Activated T-helper 2 cell treated with anti-CD3 and anti-CD28 coated beads, Interferon-gamma antibody, Interleukin-2, Interleukin-4, amounts not matched to agents 10 μg/mL and 5 μg/mL and 100 μg/mL, durations not matched to agents 14 hours and 24 hours and 36 hours (primary cell): Measurements from ENCODE around the gene NMNAT1. TPM values are rescaled to one million over a fixed set of nuclear protein-coding genes. Genes with fewer than 3 reads are reported as not detected.

Experiments used
- DNase-seq: peaks from one replicate; pipeline ENCODE4 v3.0.0; 2021; ENCODE audit warnings: low spot score
- H3K27ac Mint-ChIP-seq: one replicate; pipeline ENCODE4 v1.8.0; 2021; ENCODE audit warnings: mixed read lengths
- H3K27me3 Mint-ChIP-seq: one replicate; pipeline ENCODE4 v1.8.0; 2021; ENCODE audit warnings: low read depth, mixed read lengths
- H3K36me3 Mint-ChIP-seq: one replicate; pipeline ENCODE4 v1.8.0; 2021; ENCODE audit warnings: low read depth, mixed read lengths
- H3K4me1 Mint-ChIP-seq: one replicate; pipeline ENCODE4 v1.8.0; 2021; ENCODE audit warnings: low read depth, mixed read lengths
- H3K4me3 Mint-ChIP-seq: one replicate; pipeline ENCODE4 v1.8.0; 2021; ENCODE audit warnings: low read depth, mild to moderate bottlenecking, moderate library complexity, mixed read lengths
- H3K9me3 Mint-ChIP-seq: one replicate; pipeline ENCODE4 v1.8.0; 2021; ENCODE audit warnings: mixed read lengths
- intact Hi-C: fragments of 100-400 bp; cut with micrococcal nuclease; formaldehyde crosslinking; loops from one replicate; pipeline ENCODE4 v1.15.1; 2023
- total RNA-seq: library from RNA; stranded (reverse); gene quantifications from 2 replicates; pipeline ENCODE4 v1.2.3, GENCODE V29; 2022

Gene NMNAT1
- total RNA-seq, 1 donor from 2014 or later, result 6.8 TPM

DNA sequence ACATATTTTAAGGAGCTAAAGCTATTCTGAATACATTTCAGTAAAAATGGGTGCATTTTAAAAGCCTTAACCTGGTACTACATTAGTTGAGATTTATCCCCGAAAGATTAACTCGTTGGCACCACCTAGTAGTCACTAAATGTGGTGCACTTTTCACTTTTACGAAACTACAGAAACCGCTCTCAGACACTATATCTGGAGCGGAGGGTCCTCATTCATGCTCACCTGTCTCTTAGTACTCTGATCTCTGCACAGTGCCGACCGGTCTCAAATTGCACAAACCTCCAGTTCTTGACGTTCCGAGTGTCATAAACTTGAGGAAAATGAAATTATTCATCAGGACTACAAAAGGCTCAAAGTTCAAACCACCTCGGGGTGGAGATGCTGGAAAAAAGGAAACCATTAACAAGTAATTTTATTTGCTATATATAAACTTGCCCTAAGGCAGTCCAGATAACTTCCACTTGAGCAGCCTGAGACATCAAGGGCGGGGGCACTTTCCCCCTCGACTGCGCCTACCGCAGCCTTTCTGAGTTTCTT lies 806 bp upstream of the NMNAT1 start:
- intact Hi-C loops, result loop anchor here (1.0 to 2.0 kb wide), 3 partner anchors 32 to 486 kb away; partner anchors contain the start of gene CTNNBIP1
- H3K9me3 Mint-ChIP-seq, result no peaks in the 10 kb centered on the region
- DNase-seq, result peak; percentile 18
- H3K36me3 Mint-ChIP-seq, result peaks cover 17% of the 10 kb centered on the region
- peaks cover 13% of the 10 kb centered on the region for H3K4me1 Mint-ChIP-seq
- no peaks in the 10 kb centered on the region for H3K27me3 Mint-ChIP-seq
- peak overlapping the region; percentile 99 for H3K4me3 Mint-ChIP-seq
- peak overlapping the region; percentile 98 for H3K27ac Mint-ChIP-seq

DNA sequence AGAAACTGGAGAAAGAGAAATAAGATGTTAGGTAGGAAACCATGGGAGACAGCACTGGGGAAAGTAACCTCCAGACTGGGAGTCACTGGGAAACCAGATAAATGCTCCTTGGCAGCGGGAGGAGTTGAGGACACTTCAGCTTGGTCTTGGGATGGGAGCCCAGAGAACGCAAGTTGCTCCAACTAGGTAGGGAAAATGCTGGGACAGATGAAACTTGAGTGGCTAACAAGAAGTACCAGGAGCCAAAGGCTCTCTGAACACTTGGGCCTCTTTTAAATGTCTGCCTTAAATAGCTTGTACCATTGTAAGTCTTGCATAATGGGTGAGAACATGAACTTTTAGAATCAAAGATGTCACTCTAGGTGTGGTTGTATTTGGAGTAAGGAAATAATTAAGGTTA lies 3.0 kb downstream of the NMNAT1 start:
- intact Hi-C loops, result no loop called here
- no peak for DNase-seq
- Mint-ChIP-seq H3K36me3 (peaks cover 9% of the 10 kb centered on the region), H3K9me3 (no peaks in the 10 kb centered on the region), H3K27ac (no peak overlapping the region), H3K27me3 (no peaks in the 10 kb centered on the region), H3K4me1 (peaks cover 16% of the 10 kb centered on the region), H3K4me3 (no peak overlapping the region)

DNA sequence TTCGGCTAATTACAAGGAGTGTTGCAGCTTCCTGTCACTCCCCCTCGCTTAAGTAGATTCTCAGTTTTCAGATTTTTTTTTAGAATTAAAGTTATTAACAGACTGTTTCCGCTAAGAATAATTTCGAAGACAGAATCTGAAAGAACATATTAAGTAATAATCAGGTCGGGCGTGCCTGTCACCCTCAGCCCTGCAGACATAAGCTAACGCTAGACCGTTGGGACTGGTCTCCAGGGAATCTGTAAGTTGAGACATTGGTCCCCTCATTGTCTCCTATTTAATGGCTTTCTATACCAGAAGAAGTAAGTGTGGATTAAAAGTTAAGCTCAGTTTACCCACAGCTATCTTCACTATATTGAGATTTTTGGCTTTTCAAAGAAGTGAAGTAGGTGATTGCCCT lies 14.5 kb downstream of the NMNAT1 start:
- DNase-seq, result no peak
- Mint-ChIP-seq H3K4me3 (no peak overlapping the region), H3K27ac (no peak overlapping the region), H3K36me3 (no peaks in the 10 kb centered on the region), H3K9me3 (no peaks in the 10 kb centered on the region), H3K27me3 (no peaks in the 10 kb centered on the region), H3K4me1 (no peaks in the 10 kb centered on the region)
- intact Hi-C loops, result no loop called here

DNA sequence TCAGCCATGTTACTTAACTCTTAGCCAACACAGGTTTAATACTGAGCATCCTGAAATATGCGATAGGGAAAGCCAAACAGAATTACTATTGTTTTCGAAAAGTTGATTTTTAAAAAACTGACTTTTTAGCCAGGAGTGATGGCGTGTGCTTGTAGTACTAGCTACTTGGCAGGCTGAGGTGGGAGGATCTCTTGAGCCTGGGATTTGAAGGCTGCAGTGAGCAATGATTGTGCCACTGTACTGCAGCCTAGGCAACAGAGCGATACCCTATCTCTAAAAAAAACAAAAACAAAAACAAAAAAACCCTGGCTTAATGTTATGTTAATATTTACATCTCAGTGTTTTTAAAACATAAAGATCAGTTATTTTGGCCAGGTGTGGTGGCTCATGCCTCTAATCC lies 16.7 kb downstream of the NMNAT1 start:
- Mint-ChIP-seq H3K36me3 (no peaks in the 10 kb centered on the region), H3K27me3 (no peaks in the 10 kb centered on the region), H3K9me3 (no peaks in the 10 kb centered on the region), H3K27ac (no peak overlapping the region), H3K4me3 (no peak overlapping the region), H3K4me1 (no peaks in the 10 kb centered on the region)
- intact Hi-C loops, result no loop called here
- no peak for DNase-seq

DNA sequence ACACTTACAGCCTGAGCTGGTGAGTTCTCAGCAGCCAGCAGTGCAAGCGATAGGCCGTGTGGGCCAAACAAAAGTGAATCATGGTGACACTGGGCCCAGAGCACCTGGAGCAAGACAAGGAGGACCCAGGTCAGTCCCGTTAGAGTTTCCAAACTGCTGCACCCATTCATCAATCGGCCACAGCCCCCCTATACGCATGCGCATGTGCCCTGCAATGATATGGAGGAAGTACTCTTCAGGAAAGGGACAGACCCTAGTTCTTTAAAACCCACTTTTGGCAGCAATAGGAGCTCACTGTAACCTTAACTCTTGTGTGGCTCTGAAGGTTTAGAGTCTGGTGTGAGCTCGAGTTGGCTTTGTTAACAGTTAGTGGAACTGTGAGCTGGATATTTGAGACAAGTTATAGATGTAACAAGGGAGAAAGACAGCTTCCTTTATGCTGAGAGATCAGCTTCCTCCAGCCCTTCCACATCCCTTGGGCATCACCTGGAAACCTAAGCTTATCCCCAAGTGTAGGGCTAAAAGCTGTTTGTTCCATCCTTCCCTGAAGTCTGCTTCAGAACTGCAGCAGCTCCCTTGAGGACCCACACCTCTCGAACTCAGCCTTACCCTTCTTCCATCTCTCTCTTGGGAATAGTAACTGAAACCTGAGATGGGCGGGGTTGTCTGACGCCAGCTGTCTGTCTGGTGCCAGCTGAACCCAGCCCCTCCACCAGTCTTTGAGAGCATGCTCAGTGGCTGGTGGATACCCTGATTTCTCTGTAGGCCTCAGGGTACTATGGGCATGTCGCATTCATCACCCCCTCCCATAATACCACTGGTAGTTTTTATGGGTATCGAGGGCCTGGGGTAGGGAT lies 17.7 kb downstream of the NMNAT1 start:
- intact Hi-C loops, result no loop called here
- H3K4me3 Mint-ChIP-seq, result no peak overlapping the region
- no peak overlapping the region for H3K27ac Mint-ChIP-seq
- no peaks in the 10 kb centered on the region for H3K4me1 Mint-ChIP-seq
- H3K9me3 Mint-ChIP-seq, result no peaks in the 10 kb centered on the region
- H3K36me3 Mint-ChIP-seq, result no peaks in the 10 kb centered on the region
- no peaks in the 10 kb centered on the region for H3K27me3 Mint-ChIP-seq
- DNase-seq, result no peak

DNA sequence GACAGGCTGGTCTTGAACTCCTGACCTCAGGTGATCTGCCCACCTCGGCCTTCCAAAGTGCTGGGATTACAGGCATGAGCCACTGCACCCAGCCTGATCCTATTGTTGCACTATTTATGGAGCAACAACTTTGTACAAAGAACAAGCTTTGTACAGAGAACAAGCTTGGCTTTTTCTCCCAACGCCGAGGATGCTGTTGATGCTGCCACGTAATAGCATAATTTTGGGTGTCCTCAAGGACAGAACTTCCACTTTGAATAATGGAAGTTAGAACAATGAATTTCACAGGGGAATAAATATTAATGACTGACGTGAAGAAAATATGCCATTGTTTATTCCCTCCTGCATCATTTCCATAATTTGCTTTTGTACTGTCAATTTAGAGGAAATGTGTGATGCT lies 41.0 kb downstream of the NMNAT1 start:
- Mint-ChIP-seq H3K9me3 (no peaks in the 10 kb centered on the region), H3K27me3 (no peaks in the 10 kb centered on the region), H3K27ac (no peak overlapping the region), H3K4me3 (no peak overlapping the region), H3K36me3 (peaks cover 9% of the 10 kb centered on the region), H3K4me1 (no peaks in the 10 kb centered on the region)
- DNase-seq, result no peak
- intact Hi-C loops, result no loop called here

DNA sequence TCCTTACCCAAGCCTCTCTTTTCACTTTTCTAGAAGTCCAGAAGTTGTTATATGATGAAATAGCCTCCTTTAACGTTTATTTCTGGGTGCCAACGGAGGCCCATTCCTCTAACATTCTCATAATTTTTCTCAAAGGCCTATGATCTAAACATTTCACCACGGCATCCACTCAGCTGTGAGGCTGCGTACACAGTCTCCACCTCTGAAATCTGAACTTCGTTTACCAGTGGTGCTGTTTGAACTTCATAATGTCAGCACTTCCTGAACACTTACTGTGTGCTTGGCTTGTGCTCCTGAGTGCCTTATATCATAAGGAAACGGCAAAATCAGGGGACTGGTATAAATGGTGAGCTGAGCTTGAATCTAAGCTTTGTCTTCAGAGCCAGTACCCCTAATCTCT lies 41.7 kb downstream of the NMNAT1 start:
- Mint-ChIP-seq H3K4me3 (no peak overlapping the region), H3K9me3 (no peaks in the 10 kb centered on the region), H3K27ac (no peak overlapping the region), H3K36me3 (peaks cover 9% of the 10 kb centered on the region), H3K27me3 (no peaks in the 10 kb centered on the region), H3K4me1 (no peaks in the 10 kb centered on the region)
- intact Hi-C loops, result no loop called here
- no peak for DNase-seq

DNA sequence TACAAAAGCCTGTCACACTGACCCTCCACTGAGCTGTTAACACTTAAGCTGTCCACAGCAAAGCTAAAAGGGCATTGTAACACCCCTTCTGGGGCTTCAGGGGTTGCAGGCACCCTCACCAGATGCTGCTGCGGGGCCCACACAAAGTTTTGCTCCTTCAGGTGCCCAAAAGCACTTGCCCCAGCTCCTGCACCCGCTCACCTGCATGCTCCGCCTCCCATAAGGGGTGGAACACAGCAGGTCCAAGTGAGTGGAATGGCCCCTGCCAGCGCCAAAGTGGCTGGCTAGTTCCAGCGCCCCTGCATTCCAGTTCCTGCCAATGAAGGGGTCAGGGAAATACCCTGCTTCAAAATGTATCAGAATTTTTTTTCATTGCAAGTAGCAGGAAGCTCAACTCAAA lies 46.5 kb downstream of the NMNAT1 start:
- H3K27me3 Mint-ChIP-seq, result peaks cover 13% of the 10 kb centered on the region
- no peak for DNase-seq
- no peak overlapping the region for H3K4me3 Mint-ChIP-seq
- intact Hi-C loops, result no loop called here
- H3K27ac Mint-ChIP-seq, result no peak overlapping the region
- H3K36me3 Mint-ChIP-seq, result no peaks in the 10 kb centered on the region
- H3K9me3 Mint-ChIP-seq, result no peaks in the 10 kb centered on the region
- H3K4me1 Mint-ChIP-seq, result no peaks in the 10 kb centered on the region

DNA sequence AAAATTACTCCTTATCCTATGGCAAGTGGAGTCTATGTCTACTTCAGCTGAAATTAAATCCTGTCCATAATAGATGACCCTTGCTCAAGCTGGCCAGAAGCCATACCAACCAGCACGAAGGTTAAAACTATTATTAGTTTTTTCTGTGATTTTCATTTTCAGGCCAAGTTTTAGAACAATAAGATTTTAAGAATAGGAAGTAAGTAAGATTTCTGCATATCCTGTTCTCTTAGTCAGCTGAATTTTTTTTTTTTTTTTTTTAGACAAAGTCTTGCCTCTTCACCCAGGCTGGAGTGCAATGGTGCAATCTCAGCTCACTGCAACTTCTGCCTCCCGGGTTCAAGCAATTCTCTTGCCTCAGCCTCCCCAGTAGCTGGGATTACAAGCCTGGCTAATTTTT lies 47.7 kb downstream of the NMNAT1 start:
- no peaks in the 10 kb centered on the region for H3K36me3 Mint-ChIP-seq
- no peak overlapping the region for H3K4me3 Mint-ChIP-seq
- H3K9me3 Mint-ChIP-seq, result no peaks in the 10 kb centered on the region
- DNase-seq, result no peak
- intact Hi-C loops, result no loop called here
- peaks cover 13% of the 10 kb centered on the region for H3K27me3 Mint-ChIP-seq
- H3K27ac Mint-ChIP-seq, result no peak overlapping the region
- H3K4me1 Mint-ChIP-seq, result no peaks in the 10 kb centered on the region

DNA sequence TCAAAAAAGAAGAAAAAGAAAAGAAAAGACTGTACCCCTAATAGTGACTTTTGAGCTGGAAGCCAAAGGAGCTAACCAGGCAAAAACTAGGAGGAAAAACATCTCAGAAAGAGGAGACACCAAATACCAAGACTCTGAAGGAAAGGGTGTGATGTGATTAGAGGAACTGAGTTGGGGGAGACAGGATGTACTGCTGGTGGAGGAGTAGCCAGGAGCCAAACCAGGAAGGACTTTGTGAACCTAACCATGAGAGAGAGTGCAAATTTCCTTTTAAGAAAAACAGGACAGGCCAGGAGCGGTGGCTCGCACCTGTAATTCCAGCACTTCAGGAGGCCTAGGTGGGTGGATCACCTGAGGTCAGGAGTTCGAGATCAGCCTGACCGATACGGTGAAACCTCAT lies 49.6 kb downstream of the NMNAT1 start:
- no peak overlapping the region for H3K4me3 Mint-ChIP-seq

DNA sequence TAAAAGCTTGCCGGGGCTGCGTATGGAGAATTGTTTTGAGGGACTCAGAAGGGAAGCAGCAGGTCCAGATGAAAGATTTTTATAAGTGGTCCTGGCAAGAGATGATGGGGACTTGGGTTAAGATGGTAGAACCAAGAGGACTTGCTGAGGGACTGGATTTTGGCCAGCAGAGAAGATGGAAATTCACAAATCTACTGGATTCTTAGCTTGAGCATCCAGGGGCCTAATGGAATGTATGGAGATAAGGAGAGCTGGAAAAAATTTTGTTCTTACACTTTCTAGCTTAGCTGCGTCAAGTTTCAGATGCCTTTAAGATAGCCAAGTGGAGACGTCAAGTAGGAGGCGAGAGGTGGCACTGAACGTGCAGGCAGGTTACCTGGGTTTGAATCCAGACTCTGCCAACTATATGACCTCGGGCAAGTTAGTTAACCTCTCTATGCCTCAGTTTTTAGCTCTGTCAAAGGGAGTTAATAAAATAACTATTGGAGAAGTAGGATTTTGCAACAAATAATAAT lies 50.3 kb downstream of the NMNAT1 start:
- Mint-ChIP-seq H3K4me1 (peaks cover 4% of the 10 kb centered on the region), H3K4me3 (no peak overlapping the region), H3K9me3 (no peaks in the 10 kb centered on the region)

More for the DNA sequence above, 49.6 kb downstream of the NMNAT1 start:
- Mint-ChIP-seq H3K9me3 (no peaks in the 10 kb centered on the region), H3K27ac (no peak overlapping the region), H3K27me3 (peaks cover 19% of the 10 kb centered on the region), H3K36me3 (no peaks in the 10 kb centered on the region), H3K4me1 (peaks cover 4% of the 10 kb centered on the region)
- no peak for DNase-seq
- intact Hi-C loops, result no loop called here

DNA sequence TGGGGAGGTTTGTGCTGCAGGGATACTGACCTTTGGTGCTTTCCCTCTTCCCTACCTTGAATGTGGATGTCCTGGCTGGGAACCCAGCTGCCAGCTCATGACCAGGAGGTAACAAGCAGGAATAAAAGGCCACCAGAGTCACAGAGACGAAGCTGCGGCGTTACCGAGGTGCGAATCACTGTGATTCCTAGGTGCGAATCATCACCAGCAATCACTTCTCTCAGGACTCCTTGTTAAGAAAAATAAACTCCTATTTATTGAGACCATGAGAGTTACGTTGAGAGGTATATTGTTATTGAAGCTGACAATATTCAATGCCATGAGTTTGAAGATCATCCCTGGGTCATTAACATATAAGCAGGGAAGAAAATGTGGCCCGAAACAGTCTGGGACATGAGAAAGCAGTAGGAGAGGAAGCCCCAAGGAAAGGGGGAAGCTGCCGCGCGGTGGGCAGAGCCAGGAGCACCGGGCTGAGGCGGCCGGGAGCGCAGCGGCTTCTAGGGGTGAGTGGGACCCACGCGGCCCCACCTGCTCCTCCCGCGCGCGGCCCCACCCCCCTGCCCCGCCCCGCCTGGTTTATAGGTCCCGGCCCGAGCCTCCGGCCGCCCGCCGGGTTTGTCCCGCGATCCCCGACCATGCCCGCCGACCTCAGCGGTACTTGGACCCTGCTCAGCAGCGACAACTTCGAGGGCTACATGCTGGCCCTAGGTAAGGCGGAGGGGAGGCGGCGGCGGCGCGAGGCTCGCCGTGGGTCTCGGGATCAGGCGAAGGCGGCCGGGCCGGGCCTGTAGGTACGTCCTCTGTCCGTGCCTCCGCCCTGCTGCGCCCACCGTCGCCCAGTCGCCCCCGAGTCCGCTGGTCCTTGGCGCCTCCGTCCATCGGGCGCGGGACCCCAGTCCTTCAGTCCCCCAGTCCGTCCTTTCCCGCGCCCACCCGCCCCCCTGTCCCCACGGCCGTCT lies 53.6 kb downstream of the NMNAT1 start, which contains the start of gene RBP7:
RBP7 (plus strand) TSS at position 605 of the 959 bp plus-strand sequence; CDS start at position 636, 31 bp downstream.
- Mint-ChIP-seq H3K27ac (no peak within 1 kb of the TSS), H3K27me3 (peaks cover 31% of the 10 kb centered on the region), H3K36me3 (no peaks in the 10 kb centered on the region), H3K9me3 (no peaks in the 10 kb centered on the region), H3K4me3 (peak within 1 kb of the TSS; percentile 70), H3K4me1 (peaks cover 7% of the 10 kb centered on the region)
- no peak for DNase-seq
- intact Hi-C loops, result no loop called here

More for the DNA sequence above, 50.3 kb downstream of the NMNAT1 start:
- intact Hi-C loops, result no loop called here
- Mint-ChIP-seq H3K36me3 (no peaks in the 10 kb centered on the region), H3K27me3 (peaks cover 25% of the 10 kb centered on the region), H3K27ac (no peak overlapping the region)
- no peak for DNase-seq
